Stimulated activated CD4-positive, alpha-beta T cell treated with anti-CD3 and anti-CD28 coated beads, Interleukin-15, amount 100 ng/mL, for 1 hour (primary cell): ENCODE measurements around the gene R3HDML.
"Not testable (repeated sequence)": the region's sequence is repeated elsewhere in the genome, so short reads cannot be mapped to it uniquely, and the experiment has no call there.

ENCODE experiments used
- DNase-seq, 2 donors: peaks; one replicate each; pipeline ENCODE4 v3.0.0-alpha.2; 2020; ENCODE audit warnings: low read depth in 1 of 2, low spot score in 1 of 2

Gene R3HDML, protein sequence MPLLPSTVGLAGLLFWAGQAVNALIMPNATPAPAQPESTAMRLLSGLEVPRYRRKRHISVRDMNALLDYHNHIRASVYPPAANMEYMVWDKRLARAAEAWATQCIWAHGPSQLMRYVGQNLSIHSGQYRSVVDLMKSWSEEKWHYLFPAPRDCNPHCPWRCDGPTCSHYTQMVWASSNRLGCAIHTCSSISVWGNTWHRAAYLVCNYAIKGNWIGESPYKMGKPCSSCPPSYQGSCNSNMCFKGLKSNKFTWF

DNA sequence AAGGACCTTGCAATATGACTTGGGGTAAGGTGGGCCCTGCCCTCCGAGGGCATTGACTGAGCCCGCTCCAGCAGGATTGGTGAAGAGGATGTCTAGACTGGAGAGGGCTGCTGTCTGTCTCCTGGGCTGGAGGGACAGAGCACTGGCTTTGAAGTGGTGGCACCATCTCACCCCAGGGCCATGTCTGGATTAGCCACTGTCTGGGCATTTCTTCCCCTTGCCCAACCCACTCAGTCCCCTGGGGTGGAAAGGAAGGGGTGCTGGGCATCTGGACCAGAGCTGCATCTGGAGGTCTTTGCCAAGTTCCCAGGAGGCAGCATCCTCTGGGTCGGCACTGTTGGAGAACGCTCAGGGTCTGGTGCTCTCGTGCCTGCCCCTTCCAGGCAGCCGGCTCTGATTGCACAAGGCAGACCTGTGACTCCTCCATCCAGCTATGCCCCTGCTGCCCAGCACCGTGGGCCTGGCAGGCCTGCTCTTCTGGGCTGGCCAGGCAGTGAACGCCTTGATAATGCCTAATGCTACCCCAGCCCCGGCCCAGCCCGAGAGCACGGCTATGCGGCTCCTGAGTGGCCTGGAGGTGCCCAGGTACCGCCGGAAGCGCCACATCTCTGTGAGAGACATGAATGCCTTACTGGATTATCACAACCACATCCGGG lies at the start of gene R3HDML:
R3HDML (plus strand) TSS at position 319 of the 656 bp plus-strand sequence; CDS start at position 434, 115 bp downstream.
- DNase-seq, result no peak

DNA sequence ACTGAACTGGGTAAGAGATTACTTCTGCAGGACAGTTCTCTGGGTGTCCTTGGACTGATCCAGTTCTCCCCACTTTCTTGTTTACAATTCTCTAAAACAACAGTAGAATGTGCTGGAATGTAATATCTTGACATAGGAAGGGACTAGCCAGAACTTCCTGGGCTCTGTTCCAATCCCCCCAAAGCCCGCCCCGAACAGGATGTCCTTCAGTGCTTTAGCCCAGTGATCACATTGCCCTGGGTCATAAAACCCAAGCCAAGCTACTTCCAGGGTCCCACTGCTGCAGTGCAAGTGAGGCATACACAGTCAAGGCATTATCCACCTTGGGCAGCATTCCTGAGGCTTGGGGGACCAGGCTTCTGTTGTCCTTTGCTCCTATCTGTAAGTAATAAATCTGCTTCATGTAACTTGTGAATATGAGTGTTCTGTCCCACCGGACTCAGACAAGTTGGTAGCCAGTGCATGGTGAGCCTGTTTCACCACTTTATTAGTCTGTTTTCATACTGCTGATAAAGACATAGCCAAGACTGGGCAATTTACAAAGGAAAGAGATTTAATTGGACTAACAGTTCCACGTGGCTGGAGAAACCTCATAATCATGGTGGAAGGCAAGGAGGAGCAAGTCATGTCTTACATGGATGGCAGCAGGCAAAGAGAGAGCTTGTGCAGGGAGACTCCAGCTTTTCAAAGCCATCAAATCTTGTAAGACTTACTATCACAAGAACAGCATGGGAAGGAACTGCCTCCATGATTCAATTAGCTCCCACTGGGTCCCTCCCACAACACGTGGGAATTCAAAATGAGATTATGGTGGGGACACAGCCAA lies 49.4 kb upstream of the R3HDML start:
- no peak for DNase-seq

DNA sequence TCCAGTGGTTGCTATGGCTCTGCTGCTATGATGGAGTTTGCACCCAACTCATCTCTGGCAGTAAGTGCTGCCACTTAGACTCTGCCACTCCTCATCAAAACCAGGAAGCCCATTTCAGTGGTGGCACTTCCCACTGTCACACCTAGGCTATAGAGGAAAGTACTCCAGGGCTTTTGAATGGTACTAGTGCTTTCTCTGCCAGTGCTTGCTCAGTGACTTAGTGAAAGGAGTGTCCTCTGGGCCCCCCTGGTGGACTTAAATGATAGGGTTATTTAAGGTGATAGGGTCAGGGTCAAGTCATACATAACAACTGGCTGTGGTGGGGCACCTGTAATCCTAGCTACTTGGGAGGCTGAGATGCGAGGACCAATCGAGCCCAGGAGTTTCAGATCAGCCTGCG lies 48.6 kb upstream of the R3HDML start:
- no peak for DNase-seq

DNA sequence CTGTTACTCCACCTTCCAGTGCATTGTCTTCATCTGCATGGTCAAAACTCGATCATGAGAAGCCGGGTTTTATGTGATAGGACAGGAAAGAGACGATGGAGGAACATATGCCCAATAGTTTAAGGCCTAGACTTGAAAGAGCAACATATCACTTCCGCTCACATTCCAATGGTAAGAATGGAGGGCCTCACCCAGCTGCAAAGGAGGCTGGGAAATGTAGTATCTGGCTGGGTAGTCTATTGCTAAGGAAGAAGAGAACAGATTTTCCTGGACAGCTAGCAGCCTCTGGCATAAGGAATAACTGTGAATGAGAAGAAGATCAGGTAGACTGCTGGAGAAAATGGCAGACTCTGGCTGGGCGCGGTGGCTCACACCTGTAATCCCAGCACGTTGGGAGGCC lies 45.1 kb upstream of the R3HDML start:
- no peak for DNase-seq

DNA sequence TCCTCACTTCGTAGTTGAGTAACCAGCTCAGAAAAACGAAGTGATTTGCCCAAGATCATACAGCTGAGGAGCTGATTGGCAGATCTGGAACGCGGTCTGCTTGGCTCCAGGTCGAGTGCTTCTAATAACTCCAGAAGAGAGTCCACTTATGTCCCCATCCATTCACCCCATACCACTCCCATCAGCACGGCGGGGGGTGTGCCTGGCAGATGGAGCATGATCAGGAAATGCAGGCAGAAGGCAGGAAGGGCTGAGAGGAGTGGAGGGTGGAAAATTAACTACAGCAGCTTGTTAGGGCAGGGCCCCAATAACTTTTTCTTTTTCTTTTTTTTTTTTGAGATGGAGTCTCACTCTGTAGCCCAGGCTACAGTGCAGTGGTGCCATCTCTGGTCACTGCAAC lies 40.8 kb upstream of the R3HDML start:
- no peak for DNase-seq

DNA sequence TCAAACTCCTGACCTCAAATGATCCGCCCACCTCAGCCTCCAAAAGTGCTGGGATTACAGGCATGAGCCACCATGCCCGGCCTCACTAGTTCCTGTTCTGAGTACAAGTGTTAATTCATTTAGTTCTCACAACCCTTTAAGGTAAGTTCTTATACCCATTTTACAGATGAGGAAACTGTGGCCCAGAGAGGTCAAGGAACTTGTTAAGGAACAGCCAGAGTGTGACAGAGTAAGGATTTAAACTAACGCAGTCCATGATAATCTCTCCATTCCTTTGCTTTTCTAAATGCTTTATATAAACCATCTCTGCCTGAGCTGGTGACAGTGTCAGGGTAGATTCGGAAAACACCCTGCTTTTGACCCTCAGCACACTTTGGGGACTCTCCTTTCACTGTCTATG lies 39.1 kb upstream of the R3HDML start:
- no peak for DNase-seq

DNA sequence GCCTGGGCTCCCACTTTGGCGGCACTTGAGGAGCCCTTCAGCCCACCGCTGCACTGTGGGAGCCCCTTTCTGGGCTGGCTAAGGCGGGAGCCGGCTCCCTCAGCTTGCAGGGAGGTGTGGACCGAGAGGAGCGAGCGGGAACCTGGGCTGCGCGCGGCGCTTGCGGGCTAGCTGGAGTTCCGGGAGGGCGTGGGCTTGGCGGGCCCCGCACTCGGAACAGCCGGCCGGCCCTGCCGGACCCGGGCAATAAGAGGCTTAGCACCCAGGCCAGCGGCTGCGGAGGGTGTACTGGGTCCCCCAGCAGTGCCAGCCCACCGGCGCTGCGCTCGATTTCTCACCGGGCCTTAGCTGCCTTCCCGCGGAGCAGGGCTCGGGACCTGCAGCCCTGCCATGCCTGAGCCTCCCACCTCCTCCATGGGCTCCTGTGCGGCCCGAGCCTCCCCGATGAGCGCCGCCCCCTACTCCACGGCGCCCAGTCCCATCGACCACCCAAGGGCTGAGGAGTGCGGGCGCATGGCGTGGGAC lies 37.8 kb upstream of the R3HDML start:
- not testable (repeated sequence) for DNase-seq

DNA sequence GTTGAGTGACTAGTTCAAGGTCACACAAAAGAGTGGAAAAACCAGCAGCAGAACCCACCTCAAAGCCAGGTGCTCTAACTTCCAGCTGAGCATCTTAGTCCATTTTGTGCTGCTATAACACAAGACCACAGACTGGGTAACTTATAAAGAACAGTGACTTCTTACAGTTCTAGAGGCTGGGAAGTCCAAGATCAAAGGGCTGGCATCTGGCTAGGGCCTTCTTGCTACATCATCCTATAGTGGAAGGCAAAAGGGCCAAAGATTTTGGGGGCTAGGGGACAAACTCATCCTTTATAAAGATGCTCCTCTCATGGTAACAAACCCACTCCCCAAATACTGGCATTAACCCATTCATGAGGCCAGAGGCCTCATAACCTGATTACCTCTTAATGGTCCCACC lies 35.6 kb upstream of the R3HDML start:
- DNase-seq, result no peak

DNA sequence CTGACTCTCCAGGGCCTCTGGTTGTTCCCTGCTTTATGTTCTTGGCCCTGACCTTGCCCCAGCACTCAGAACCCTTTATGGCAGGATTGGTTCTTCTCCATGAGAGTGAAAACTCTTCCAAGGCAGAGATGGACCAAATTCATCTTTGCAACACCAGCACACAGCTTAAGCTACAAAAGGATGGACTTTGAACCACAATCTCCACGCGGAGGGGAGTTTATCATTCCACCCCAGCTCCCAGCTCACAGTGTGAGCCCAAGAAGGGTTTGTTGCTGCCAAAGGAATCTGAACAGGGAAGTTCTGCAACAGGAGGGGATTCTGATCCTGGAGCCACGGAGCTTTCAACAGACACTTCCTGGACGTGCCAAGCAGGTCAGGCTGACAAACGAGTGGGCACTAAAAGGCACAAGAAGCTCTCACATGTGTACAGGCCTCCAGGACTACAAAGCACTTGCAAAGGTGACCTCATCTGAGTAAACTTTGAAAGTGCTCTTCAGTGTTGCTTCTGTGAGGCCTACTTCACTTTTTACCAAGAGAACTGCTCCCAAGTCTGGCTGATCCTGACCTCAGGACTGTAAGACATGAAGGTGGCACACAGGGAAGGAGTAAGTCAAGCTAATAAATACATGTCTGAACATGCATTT lies 34.7 kb upstream of the R3HDML start:
- no peak for DNase-seq

DNA sequence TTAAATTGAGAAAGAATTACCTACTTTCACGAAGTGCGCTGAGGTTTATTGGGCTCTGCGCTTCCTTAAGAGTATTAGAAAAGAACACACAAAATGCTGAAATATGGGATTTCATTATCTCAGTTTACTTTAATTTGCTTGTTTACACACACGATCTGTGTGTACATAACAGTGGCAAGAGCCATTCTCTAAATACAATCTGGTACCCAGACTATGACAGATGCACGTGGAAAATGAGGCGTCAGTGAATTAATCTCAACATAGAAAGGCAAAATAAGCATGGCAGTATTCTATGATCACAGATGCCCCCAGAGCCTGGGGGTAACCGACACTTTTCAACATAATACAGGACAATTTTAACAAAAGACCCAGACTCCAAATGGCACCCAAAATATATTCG lies 34.1 kb upstream of the R3HDML start:
- DNase-seq, result no peak

DNA sequence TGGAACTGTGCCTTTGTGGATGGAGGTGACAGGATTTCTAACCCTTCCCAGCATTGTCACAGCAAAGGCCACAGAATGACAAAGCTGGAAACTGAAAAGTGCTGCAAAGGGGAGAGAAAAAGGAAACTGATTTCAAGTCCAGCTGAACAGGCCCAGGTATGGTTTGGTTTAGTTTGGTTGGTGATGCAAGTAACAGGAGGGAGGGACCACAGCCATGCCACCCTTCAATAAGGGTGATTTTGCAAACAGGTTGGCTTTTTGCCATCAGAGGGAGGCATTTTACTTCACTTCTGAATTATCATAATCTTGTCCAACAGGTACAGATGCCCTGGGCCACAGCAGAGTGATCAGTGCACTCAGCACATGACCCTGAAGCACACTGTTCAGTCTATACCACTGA lies 32.5 kb upstream of the R3HDML start:
- DNase-seq, result no peak

DNA sequence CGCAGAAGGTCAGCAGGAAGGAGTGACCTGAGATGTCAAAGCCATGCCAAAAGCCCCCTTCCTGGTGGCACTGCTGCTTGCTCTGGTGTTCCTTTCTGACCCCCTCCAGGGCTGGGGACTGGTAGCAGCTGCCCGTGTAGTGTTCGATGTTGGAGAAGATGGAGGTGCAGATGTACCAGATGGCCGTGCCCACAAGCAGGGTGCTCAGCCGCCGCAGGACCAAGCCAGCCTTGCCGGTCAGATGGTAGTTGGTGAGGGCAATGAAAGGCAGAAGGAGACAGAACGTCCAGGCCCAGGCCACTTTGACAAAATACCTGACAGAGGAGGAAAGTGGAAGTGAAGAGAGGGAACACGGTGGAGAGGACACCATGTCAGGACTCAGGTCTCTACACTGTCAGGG lies 29.9 kb upstream of the R3HDML start:
- DNase-seq, result no peak

DNA sequence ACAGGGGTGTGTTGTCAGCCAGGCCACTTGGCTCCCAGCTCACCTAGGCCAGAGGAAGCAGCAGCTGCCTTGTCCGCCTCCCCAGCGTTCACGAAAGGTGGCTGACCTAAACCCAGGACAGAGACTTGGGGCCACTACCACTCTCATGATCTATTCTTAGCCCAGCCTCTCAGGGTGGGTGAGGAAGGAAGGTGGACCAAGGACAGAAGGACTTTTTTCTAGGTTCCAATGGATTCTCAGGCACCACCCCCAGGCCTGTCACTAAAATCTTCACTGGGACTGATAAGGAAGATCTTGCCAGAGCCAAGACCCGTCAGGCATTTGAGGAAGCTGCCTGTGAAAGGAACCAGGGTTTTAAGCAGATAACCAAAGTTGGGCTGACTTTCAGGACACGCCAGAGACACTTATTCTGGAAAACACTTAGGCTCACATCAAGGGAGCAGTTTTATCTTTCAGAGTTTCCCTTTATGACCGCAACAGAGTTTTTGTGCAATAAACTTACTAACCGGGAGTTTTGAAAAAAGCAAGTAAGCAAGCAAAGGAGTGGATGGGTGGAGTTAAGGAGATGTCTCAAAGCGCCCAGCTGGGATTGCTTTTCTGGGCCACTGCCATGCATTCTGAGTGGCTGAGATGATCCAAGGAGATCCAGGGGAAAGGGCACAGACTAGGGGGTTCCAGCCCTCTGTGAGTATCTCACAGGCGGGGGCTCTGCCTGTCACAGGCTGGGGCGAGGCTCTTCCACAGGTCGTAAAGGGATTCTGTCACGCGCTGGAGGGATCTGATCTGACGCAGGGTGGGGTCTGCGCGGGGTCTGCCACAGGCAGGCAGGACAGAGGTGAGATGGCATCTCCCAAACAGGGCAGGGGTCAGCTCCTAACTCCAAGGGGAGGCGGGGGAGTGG lies 26.8 kb upstream of the R3HDML start:
- no peak for DNase-seq

DNA sequence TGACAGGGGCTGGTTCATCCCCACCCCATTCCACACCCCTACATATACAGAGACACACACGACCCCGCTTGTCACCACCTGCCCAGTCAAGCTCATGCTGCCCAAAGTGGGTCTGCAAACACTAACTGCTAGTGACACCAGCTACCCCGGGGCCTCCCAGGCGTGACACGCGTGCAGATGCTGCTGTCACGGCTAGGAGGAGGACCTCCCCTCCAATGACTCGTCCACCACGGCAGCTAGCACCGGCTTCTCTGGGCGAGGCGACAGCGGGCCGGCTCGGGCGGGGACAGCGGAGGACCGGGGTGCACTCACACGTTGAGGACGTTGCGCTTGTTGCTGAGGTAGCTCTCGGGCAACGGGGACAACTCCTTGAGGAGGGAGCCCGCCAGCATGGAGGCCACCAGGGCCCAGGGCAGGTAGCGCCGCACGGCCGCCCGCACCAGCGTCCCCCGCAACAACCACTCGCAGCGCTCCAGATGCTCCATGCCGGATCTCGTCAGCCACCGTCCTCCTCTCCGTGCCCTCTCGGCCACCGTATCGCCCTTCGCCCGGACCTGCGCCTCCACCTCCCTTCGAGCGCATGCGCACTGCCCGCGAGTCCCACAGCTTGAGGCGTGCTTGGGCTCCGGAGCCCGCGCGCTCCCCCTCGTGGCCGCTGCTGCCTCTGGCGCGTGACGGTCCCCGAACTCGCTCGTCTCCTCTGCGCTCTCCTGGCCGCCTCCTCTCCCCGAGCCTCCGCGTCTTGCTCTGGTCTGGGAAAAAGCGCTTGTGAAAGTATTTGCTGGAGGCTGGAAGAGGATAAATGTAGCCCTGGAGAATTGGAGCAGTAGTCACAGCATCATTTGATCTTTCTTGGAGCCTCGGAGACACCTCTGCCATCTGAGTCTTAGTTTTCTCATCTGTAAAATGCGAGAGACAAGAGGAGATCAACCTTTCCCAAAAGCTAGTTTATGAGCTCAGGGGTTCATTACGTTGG lies 25.9 kb upstream of the R3HDML start, which contains the start of gene FITM2:
FITM2 (minus strand) TSS at position 539 of the 976 bp plus-strand sequence; CDS start at position 485, 54 bp downstream.
- DNase-seq, result peak; percentile 96 to 98

DNA sequence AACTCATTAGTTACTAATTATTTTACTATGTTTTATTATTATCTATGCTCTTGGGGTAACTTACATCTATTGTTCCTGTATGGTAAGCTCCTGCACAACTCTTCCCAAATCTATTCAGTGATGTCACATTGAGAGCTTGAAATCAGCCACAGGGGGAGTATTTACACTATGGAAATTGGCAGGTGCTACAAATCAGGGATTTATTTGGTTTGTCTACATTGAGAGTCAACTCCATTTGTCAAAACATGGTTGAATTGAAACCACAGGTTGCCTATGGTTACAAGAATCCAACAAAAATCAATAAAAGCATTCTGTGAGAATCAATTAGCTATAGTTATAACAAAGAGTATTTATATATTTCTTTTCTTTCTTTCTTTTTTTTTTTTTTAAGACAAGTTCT lies 22.0 kb upstream of the R3HDML start:
- DNase-seq, result no peak

DNA sequence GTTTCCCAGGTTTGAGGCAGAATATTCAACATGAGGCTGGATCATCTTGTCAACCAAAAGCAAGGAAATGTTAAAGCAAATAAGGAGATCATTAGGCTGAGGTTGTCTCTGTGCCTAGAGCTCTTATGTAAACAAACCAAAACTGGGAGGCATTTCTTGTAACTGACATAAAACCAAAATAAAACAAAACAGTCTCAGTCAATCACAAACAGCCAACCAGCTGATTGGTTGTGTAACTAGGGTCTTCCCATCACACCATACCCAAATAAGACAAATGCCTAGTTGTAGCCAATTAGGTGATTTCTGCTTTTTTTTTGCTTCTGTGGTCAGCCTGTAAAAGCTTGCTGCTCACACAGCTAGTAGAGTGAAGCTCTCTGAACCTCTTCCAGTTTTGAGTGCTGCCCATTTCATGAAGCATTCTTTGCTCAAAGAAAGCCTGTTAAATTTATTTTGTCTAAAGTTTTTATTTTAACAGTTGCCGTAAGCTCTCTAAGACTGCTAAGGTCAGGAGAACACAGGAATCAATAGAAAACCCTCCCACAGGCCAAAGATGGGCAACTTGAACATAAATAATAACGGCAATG lies 16.9 kb upstream of the R3HDML start:
- DNase-seq, result no peak

DNA sequence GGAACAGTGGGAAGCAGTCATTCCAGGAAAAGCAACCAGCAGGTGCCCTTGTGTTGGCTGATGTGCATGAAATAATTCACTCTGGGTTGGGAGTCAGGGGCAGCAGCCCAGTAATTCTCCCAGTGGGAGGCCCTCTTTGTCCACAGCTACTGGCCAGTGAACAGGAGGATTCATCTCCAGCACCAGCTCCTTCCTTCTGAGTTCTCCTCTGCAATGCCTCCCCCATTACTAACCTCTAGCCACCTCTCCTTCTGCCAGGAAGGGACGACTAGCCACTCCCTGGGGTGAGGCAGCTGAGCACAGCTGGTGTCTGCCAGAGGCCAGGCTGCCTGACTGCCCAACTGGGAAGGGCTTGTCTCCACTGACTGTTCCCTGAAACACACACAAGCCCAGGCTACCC lies 12.5 kb upstream of the R3HDML start:
- no peak for DNase-seq

DNA sequence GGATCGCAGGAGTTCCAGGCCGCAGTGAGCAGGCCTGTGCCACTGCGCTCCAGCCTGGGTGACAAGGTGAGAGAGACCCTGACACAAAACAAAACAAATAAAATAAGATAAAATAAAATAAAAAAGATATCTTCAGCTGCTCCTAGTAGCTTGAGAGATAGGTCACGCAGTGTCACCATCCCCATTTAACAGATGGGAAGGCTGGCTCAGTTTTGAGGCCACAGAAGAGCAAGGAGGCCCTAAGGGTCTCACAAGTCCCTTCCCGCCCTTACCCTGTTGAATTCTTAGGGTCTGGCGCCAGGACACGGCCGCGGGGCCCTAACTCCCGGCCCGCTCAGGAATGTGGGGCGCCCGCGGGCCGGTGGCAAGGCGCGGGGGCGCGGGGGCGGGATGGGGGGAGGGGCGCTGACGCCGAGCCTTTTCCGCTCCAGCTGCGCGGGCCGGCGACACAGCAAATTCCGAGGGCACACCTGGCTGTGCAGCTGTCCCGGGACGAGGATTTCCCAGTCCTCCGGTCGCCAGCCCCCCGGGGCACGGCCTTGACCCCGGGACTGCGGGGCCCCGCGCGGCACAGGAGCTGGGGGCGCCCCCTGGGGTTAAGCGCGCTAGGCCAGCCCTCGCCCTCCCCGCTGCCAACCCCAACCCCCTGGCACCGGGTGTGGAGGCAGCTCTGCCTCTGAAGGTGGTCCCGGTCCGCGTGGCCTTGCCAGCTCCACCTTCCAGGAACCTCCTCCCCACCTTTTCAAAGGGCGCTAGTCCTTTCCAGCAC lies 10.3 kb upstream of the R3HDML start:
- peak in 1 of 2 donors; percentile 16 for DNase-seq
